ENCODE results near the gene EIF5AL1.
"Not testable (repeated sequence)": the region's sequence is repeated elsewhere in the genome, so short reads cannot be mapped to it uniquely, and the experiment has no call there.

Gene EIF5AL1

DNA sequence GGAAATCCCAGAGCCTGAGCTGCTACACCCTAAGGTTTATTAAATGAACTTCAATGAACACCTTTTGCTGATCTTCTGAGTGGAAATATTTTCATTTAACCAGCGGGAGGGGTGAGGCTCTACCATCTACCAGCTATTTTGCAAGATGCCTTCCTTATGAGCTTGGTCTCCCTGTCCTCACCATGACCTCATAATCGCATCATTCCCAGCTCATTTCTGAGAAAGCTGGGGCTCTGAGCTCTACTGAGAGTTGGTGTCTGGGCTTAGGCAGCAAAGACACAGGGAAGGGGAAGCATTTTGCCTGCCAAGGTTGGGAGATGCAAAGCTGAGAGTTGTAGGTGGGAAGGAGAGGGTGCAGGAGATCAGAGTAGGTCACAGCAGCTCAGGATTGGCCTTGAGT is 7.8 kb upstream of the EIF5AL1 start:
- not testable (repeated sequence) for H3K36me3 ChIP-seq (ENCODE audit: control insufficient read depth, low read depth, low read length); H3K27me3 ChIP-seq (ENCODE audit: control insufficient read depth, insufficient read depth, low read length); H3K27ac ChIP-seq (ENCODE audit: low read length); H3K4me1 ChIP-seq (ENCODE audit: control insufficient read depth, low read depth, low read length); H3K9me3 ChIP-seq (ENCODE audit: control insufficient read depth, low read depth, low read length); H3K4me3 ChIP-seq (ENCODE audit: low read length); H3K9ac ChIP-seq (ENCODE audit: low read length)

DNA sequence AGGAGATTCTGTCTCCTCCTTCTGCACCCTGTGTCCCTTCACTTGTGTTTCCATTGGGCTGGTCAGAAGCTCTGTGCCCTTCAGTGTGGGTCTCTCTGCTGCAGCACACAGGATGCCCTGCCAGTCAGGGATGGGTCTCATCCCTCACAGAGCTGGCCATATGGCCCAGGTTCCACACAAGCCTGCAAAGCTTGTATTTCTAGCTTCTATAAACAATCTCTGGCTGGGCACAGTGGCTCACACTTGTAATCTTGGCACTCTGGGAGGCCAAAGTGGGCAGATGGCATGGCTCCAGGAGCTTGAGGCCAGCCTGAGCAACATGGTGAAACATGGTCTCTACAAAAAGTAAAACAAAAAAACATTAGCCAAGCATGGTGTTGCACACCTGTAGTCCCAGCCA is 7.0 kb upstream of the EIF5AL1 start:
- H3K4me1 ChIP-seq (ENCODE audit: control insufficient read depth, low read depth, low read length); H3K27ac ChIP-seq (ENCODE audit: low read length); H3K27me3 ChIP-seq (ENCODE audit: control insufficient read depth, insufficient read depth, low read length); H3K9me3 ChIP-seq (ENCODE audit: control insufficient read depth, low read depth, low read length); H3K9ac ChIP-seq (ENCODE audit: low read length); H3K36me3 ChIP-seq (ENCODE audit: control insufficient read depth, low read depth, low read length); H3K4me3 ChIP-seq (ENCODE audit: low read length): not testable (repeated sequence)

GRCh38 chr10:79505829-79506228 is 6.5 kb upstream of the EIF5AL1 start:
- Histone ChIP-seq H3K9me3 (ENCODE audit: control insufficient read depth, low read depth, low read length) (no peaks in the 10 kb centered on the region), H3K36me3 (ENCODE audit: control insufficient read depth, low read depth, low read length) (no peaks in the 10 kb centered on the region), H3K4me3 (ENCODE audit: low read length) (no peak overlapping the region), H3K4me1 (ENCODE audit: control insufficient read depth, low read depth, low read length) (no peaks in the 10 kb centered on the region), H3K27ac (ENCODE audit: low read length) (no peak overlapping the region), H3K27me3 (ENCODE audit: control insufficient read depth, insufficient read depth, low read length) (no peaks in the 10 kb centered on the region), H3K9ac (ENCODE audit: low read length) (no peak overlapping the region)

- H3K9ac ChIP-seq (ENCODE audit: low read length) = no peak overlapping the region
- H3K9me3 ChIP-seq (ENCODE audit: control insufficient read depth, low read depth, low read length) = no peaks in the 10 kb centered on the region
Measured at GRCh38 chr10:79507440-79508167, 4.7 kb upstream of the EIF5AL1 start.

GRCh38 chr10:79508245-79508644 is 4.1 kb upstream of the EIF5AL1 start:
- not testable (repeated sequence) for H3K27ac ChIP-seq (ENCODE audit: low read length); H3K4me1 ChIP-seq (ENCODE audit: control insufficient read depth, low read depth, low read length); H3K9ac ChIP-seq (ENCODE audit: low read length)

More at GRCh38 chr10:79507440-79508167, 4.7 kb upstream of the EIF5AL1 start:
- Histone ChIP-seq H3K27ac (ENCODE audit: low read length) (no peak overlapping the region), H3K36me3 (ENCODE audit: control insufficient read depth, low read depth, low read length) (no peaks in the 10 kb centered on the region), H3K4me1 (ENCODE audit: control insufficient read depth, low read depth, low read length) (no peaks in the 10 kb centered on the region), H3K4me3 (ENCODE audit: low read length) (no peak overlapping the region), H3K27me3 (ENCODE audit: control insufficient read depth, insufficient read depth, low read length) (no peaks in the 10 kb centered on the region)

GRCh38 chr10:79509306-79509933 is 2.9 kb upstream of the EIF5AL1 start:
- H3K4me1 ChIP-seq (ENCODE audit: control insufficient read depth, low read depth, low read length); H3K9ac ChIP-seq (ENCODE audit: low read length); H3K4me3 ChIP-seq (ENCODE audit: low read length); H3K27me3 ChIP-seq (ENCODE audit: control insufficient read depth, insufficient read depth, low read length); H3K9me3 ChIP-seq (ENCODE audit: control insufficient read depth, low read depth, low read length); H3K27ac ChIP-seq (ENCODE audit: low read length); H3K36me3 ChIP-seq (ENCODE audit: control insufficient read depth, low read depth, low read length): not testable (repeated sequence)

More at GRCh38 chr10:79508245-79508644, 4.1 kb upstream of the EIF5AL1 start:
- not testable (repeated sequence) for H3K9me3 ChIP-seq (ENCODE audit: control insufficient read depth, low read depth, low read length); H3K36me3 ChIP-seq (ENCODE audit: control insufficient read depth, low read depth, low read length); H3K4me3 ChIP-seq (ENCODE audit: low read length); H3K27me3 ChIP-seq (ENCODE audit: control insufficient read depth, insufficient read depth, low read length)

DNA sequence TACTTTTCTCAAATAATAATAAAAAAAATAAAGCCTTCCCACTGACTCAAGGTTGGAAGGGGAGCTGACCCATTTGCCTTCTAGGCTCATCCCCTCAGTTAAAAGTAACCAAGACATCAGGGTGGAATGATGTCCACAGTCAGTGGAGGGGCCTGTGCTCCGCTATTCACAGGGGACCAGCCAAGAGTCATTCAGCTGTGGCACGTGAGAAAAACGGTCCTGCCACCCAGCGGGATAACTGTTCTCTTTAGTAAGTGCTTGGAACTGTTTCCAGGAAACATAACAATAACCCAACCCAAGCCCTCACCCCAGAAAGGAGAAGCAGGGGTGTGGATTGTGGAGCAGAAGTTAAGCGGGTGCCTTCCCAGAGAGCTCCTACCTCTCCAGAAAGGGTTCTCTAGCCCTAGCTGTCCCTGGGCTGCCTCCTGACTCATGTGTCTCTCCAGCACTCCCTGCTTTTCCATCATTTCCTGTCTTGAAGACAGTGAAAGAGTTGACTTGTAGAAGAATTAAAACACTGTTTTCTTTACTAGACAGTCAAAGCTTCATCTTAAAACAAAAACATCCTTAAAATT is 2.3 kb upstream of the EIF5AL1 start:
- not testable (repeated sequence) for H3K9me3 ChIP-seq (ENCODE audit: control insufficient read depth, low read depth, low read length); H3K9ac ChIP-seq (ENCODE audit: low read length); H3K27me3 ChIP-seq (ENCODE audit: control insufficient read depth, insufficient read depth, low read length); H3K36me3 ChIP-seq (ENCODE audit: control insufficient read depth, low read depth, low read length); H3K4me1 ChIP-seq (ENCODE audit: control insufficient read depth, low read depth, low read length); H3K4me3 ChIP-seq (ENCODE audit: low read length); H3K27ac ChIP-seq (ENCODE audit: low read length)

- not testable (repeated sequence) for H3K27me3 ChIP-seq (ENCODE audit: control insufficient read depth, insufficient read depth, low read length); H3K9ac ChIP-seq (ENCODE audit: low read length); H3K4me1 ChIP-seq (ENCODE audit: control insufficient read depth, low read depth, low read length); H3K36me3 ChIP-seq (ENCODE audit: control insufficient read depth, low read depth, low read length); H3K27ac ChIP-seq (ENCODE audit: low read length); H3K4me3 ChIP-seq (ENCODE audit: low read length); H3K9me3 ChIP-seq (ENCODE audit: control insufficient read depth, low read depth, low read length)
Measured at GRCh38 chr10:79516532-79517205, 4.3 kb downstream of the EIF5AL1 start.

DNA sequence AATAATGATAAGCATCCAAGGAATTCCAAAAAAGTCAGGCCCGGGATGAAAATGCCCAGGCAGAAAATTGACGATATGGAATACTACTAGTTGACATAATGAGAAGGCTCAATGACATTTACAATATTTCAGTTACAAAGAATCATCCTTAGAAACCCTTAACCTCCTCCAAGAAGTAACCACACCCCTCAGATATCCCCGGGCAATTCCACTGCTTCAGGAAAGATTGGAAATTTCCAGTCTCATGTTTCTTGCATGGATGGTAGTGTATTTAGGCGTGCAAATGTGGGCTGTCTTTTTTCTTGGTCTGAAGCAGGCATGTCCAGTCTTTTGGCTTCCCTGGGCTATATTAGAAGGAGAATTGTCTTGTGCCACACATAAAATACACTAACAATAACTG is 5.2 kb downstream of the EIF5AL1 start:
- H3K27me3 ChIP-seq (ENCODE audit: control insufficient read depth, insufficient read depth, low read length); H3K9me3 ChIP-seq (ENCODE audit: control insufficient read depth, low read depth, low read length); H3K4me1 ChIP-seq (ENCODE audit: control insufficient read depth, low read depth, low read length); H3K36me3 ChIP-seq (ENCODE audit: control insufficient read depth, low read depth, low read length); H3K27ac ChIP-seq (ENCODE audit: low read length); H3K4me3 ChIP-seq (ENCODE audit: low read length); H3K9ac ChIP-seq (ENCODE audit: low read length): not testable (repeated sequence)

DNA sequence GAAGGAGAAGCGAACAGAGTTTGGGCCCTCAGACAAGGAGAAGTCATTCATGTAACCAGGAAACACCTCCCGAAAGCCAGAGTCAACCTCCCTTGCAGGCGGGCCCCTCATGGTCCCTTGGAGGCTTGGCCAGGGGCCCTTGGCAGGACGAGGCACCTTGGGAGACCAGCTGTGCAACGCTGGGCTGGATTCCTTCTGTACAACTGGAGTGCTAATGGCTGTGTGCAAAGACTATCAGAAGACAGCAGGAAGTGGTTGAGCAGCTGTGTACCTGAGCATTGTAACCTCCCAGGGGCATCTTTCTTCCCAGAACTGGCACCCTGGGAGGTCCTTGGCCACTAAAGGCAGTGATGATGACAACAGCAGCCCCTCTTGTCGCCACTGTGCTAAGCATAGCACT is 9.4 kb downstream of the EIF5AL1 start:
- not testable (repeated sequence) for H3K4me3 ChIP-seq (ENCODE audit: low read length); H3K9me3 ChIP-seq (ENCODE audit: control insufficient read depth, low read depth, low read length); H3K27ac ChIP-seq (ENCODE audit: low read length); H3K4me1 ChIP-seq (ENCODE audit: control insufficient read depth, low read depth, low read length); H3K36me3 ChIP-seq (ENCODE audit: control insufficient read depth, low read depth, low read length); H3K27me3 ChIP-seq (ENCODE audit: control insufficient read depth, insufficient read depth, low read length); H3K9ac ChIP-seq (ENCODE audit: low read length)

GRCh38 chr10:79522464-79522863 is 10.1 kb downstream of the EIF5AL1 start:
- H3K4me1 ChIP-seq (ENCODE audit: control insufficient read depth, low read depth, low read length); H3K27ac ChIP-seq (ENCODE audit: low read length); H3K9ac ChIP-seq (ENCODE audit: low read length); H3K4me3 ChIP-seq (ENCODE audit: low read length); H3K9me3 ChIP-seq (ENCODE audit: control insufficient read depth, low read depth, low read length); H3K36me3 ChIP-seq (ENCODE audit: control insufficient read depth, low read depth, low read length); H3K27me3 ChIP-seq (ENCODE audit: control insufficient read depth, insufficient read depth, low read length): not testable (repeated sequence)
